Colonic mucosa (tissue), 4 donors: ENCODE results near the gene CREB1. TPM values are rescaled to one million over a fixed set of nuclear protein-coding genes. Genes with fewer than 3 reads are reported as not detected.

ENCODE experiments used
- DNase-seq: peaks from one replicate; pipeline ENCODE4 v3.0.0-alpha.2; 2020
- H3K27ac ChIP-seq: fragments of 200-600 bp; one replicate; pipeline ENCODE4 v1.8.0; 2021
- H3K27me3 ChIP-seq: fragments of 200-600 bp; one replicate; pipeline ENCODE4 v1.8.0; 2021
- H3K36me3 ChIP-seq: fragments of 200-600 bp; one replicate; pipeline ENCODE4 v1.8.0; 2021
- H3K4me1 ChIP-seq: fragments of 200-600 bp; one replicate; pipeline ENCODE4 v1.8.0; 2021; ENCODE audit warnings: mild to moderate bottlenecking
- H3K4me3 ChIP-seq: fragments of 200-600 bp; one replicate; pipeline ENCODE4 v1.8.0; 2021
- H3K9ac ChIP-seq, 2 donors: one replicate each; pipeline ENCODE4 v1.7.0; 2013; ENCODE audit warnings: control low read depth in 2 of 2, low read depth in 2 of 2, low read length in 2 of 2
- H3K9me3 ChIP-seq: fragments of 200-600 bp; one replicate; pipeline ENCODE4 v1.8.0; 2021
- intact Hi-C: fragments of 100-400 bp; cut with DNase I; formaldehyde crosslinking; loops from one replicate; pipeline ENCODE4 v1.14.1; 2022
- total RNA-seq, 2 donors: library from RNA; stranded (reverse); fragmentation: NEBNext Ultra II Directional in 1 of 2; extraction: Animal tissue kit (Norgen Biotek cat#: 25700) in 1 of 2; gene quantifications; one replicate each; pipeline ENCODE4 v1.2.1, GENCODE V29; 2021
- TF ChIP-seq, protein P1 (sequence below): fragments of 200-600 bp; IDR thresholded peaks from one replicate; pipeline ENCODE4 v1.8.0; 2022; ENCODE audit warnings: antibody characterized with exemption, mild to moderate bottlenecking
- donor health status: healthy.
- donor health status: DM: no; HTN: no; CAD: no.
- donor health status: DM: no; HTN: no; CAD: no.

The CREB1 gene
- total RNA-seq, 2 donors from 2014 or later: 46.0 to 55.4 TPM

DNA sequence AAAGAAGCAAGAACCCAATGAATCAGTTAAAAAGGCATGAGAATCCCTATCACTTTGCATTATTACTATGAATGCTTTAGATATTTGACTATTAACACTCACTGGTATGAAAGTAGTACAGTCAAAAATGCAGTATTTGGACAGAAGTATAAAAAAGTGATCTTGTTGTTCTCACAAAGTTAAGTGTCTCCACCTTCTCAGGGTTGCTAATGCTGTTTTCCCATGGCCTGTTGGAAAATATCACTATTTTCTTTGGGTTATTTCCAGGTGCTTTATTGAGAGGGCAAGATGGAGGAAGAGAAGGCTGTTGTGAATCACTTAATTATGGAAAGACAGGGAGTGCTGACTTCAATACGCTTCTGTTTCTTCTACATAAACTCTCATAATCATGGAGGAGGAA lies 13.6 kb upstream of the CREB1 start:
- no peak overlapping the region for H3K9ac ChIP-seq
- no peak overlapping the region for H3K4me3 ChIP-seq
- TF ChIP-seq, protein P1, sequence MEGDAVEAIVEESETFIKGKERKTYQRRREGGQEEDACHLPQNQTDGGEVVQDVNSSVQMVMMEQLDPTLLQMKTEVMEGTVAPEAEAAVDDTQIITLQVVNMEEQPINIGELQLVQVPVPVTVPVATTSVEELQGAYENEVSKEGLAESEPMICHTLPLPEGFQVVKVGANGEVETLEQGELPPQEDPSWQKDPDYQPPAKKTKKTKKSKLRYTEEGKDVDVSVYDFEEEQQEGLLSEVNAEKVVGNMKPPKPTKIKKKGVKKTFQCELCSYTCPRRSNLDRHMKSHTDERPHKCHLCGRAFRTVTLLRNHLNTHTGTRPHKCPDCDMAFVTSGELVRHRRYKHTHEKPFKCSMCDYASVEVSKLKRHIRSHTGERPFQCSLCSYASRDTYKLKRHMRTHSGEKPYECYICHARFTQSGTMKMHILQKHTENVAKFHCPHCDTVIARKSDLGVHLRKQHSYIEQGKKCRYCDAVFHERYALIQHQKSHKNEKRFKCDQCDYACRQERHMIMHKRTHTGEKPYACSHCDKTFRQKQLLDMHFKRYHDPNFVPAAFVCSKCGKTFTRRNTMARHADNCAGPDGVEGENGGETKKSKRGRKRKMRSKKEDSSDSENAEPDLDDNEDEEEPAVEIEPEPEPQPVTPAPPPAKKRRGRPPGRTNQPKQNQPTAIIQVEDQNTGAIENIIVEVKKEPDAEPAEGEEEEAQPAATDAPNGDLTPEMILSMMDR: no peak
- H3K27me3 ChIP-seq: no peaks in the 10 kb centered on the region
- DNase-seq: no peak
- H3K9me3 ChIP-seq: no peaks in the 10 kb centered on the region
- no peaks in the 10 kb centered on the region for H3K36me3 ChIP-seq
- no peak overlapping the region for H3K27ac ChIP-seq
- intact Hi-C loops: no loop called here
- no peaks in the 10 kb centered on the region for H3K4me1 ChIP-seq

DNA sequence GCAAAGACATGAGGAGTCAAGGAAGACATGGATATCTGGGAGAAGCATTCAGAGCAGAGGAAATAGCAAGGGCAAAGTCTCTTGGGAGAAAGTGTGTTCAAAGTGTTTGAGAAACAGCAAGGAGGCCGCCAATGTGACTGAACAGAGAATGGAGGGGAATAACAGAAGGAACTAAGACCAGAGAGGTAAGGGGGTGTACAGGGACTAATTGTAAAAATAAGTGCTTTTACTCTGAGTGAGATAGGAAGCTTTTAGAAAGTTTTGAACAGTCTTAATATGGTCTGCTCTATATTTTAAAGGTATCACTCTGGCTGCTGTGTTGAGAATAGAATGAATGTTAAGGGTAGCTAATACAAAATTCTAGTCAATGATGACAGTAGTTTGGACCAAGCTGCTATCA lies 6.8 kb upstream of the CREB1 start:
- TF ChIP-seq, protein P1: no peak
- H3K27me3 ChIP-seq: no peaks in the 10 kb centered on the region
- DNase-seq: no peak
- no peak overlapping the region for H3K27ac ChIP-seq
- no peaks in the 10 kb centered on the region for H3K9me3 ChIP-seq
- H3K4me1 ChIP-seq: no peaks in the 10 kb centered on the region
- no peaks in the 10 kb centered on the region for H3K36me3 ChIP-seq
- H3K9ac ChIP-seq: no peak overlapping the region
- intact Hi-C loops: no loop called here
- no peak overlapping the region for H3K4me3 ChIP-seq

DNA sequence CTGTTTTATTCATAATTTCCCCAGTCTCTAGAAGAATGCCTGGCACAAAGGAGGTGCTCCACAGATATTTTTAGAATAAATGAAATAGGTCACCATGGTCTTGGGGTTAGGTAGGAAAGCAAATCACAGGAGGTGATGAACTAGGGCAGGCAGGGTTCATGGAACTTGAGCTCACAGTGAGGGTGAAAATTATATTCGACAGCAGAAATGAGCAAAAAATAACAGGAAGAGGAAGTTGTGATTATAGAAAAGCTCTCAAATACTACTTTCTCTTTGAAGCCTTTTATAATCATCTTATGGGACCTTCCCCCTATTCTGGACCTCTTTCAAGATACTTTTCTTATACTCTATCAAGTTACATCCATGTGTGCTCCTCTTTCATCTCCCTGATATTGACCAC lies 4.5 kb upstream of the CREB1 start:
- intact Hi-C loops: no loop called here
- Histone ChIP-seq H3K27me3 (no peaks in the 10 kb centered on the region), H3K9me3 (no peaks in the 10 kb centered on the region), H3K27ac (no peak overlapping the region), H3K4me1 (no peaks in the 10 kb centered on the region), H3K36me3 (no peaks in the 10 kb centered on the region), H3K9ac (no peak overlapping the region), H3K4me3 (no peak overlapping the region)
- no peak for DNase-seq
- TF ChIP-seq, protein P1: no peak

DNA sequence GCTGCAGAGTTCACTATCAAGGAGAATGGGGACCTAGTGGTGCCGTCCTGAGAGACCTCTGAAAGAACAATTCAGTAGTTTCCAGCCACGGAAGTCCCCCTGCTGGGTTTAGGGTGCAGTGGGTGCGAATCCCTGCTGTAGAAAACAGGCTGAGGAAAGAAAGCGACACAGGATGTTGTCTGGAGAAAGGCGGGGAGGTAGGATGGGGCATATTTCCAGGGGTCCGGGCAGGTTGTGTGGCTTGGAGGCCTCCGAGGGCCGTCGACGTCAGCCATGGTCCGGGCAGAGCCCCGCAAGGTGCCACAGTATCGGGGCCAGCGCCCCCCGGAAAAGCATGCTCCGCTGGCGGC lies 807 bp upstream of the CREB1 start:
- H3K36me3 ChIP-seq: no peaks in the 10 kb centered on the region
- peak overlapping the region; percentile 97 for H3K9ac ChIP-seq
- H3K4me1 ChIP-seq: peaks cover 10% of the 10 kb centered on the region
- H3K27me3 ChIP-seq: no peaks in the 10 kb centered on the region
- H3K4me3 ChIP-seq: peak overlapping the region; percentile 76
- H3K27ac ChIP-seq: peak overlapping the region; percentile 100
- peak; percentile 49 for DNase-seq
- intact Hi-C loops: no loop called here
- H3K9me3 ChIP-seq: no peaks in the 10 kb centered on the region
- TF ChIP-seq, protein P1: no peak

DNA sequence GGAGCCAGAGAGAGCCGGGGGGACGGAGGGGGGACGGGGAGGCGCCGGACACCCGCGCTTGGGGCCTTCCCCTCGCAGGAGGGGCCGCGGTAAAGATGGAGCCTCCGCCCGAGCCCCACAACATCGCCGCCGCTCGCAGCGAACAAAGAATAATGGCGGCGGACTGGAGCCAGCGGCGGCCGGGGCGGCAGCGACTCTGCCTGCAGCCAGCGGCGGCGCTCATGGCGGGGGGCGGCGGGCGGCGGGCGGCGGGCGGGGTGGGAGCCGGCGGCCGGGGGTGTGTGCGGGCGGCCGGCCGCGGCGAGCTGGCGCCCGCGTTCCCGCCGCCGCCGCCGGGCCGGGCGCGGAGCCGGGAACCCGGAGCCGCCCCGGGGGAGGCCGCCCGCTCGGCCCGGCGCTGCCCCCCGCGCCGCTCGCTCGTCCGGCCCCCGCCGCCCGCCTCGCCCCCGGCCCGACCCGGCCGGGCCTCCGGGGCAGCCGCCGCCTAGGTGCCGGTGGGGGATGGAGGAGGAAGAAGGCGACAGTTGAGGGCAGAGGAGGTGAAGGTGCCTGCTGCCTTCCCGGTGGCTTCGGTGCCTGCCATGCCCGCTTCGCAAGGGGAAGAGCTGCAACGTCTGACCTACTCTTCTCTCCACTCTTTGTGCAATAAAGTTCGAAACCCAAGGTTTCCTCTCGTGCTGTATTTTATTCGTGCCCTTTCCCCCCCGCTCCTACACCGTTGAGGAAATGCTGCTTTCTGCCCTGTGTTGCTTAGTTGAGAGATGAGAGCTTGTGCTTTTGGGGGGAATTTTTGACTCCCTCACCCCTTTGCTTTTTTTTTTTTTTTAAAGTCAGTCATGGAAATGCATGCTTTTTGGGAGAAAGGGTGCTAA lies 634 bp downstream of the CREB1 start:
- Histone ChIP-seq H3K27ac (peak overlapping the region; percentile 100), H3K4me3 (peak overlapping the region; percentile 76), H3K27me3 (no peaks in the 10 kb centered on the region), H3K4me1 (peaks cover 17% of the 10 kb centered on the region), H3K9ac (peak overlapping the region; percentile 97), H3K9me3 (no peaks in the 10 kb centered on the region), H3K36me3 (no peaks in the 10 kb centered on the region)
- DNase-seq: peak; percentile 58
- TF ChIP-seq, protein P1: no peak
- intact Hi-C loops: loop anchor here (5.0 to 10.0 kb wide), 2 partner anchors 92 to 204 kb away; no protein-coding TSS in a partner anchor
